Endodermal cell (in vitro differentiated cells): ENCODE results near the gene TGFBR3. TPM values are rescaled to one million over a fixed set of nuclear protein-coding genes. Genes with fewer than 3 reads are reported as not detected.

ENCODE experiments used
- DNase-seq: peaks from one replicate; pipeline ENCODE4 v3.0.0-alpha.2; 2017
- H3K27ac ChIP-seq: 2 replicates; pipeline ENCODE4 v1.5.1; 2013; ENCODE audit warnings: mild to moderate bottlenecking, low read depth, low read length, moderate library complexity
- H3K27me3 ChIP-seq: 2 replicates; pipeline ENCODE4 v1.6.1; 2013; ENCODE audit warnings: mild to moderate bottlenecking, low read length, moderate library complexity; ENCODE audit not compliant: insufficient read depth, control insufficient read depth, poor library complexity, severe bottlenecking
- H3K36me3 ChIP-seq: 2 replicates; pipeline ENCODE4 v1.7.0; 2013; ENCODE audit warnings: mild to moderate bottlenecking, low read length, moderate library complexity; ENCODE audit not compliant: control insufficient read depth, insufficient read depth
- H3K4me1 ChIP-seq: one replicate; pipeline ENCODE4 v1.7.0; 2013; ENCODE audit warnings: low read length; ENCODE audit not compliant: control insufficient read depth, insufficient read depth
- H3K4me3 ChIP-seq: 2 replicates; pipeline ENCODE4 v1.5.1; 2013; ENCODE audit warnings: mild to moderate bottlenecking, low read length, moderate library complexity
- H3K9ac ChIP-seq: 2 replicates; pipeline ENCODE4 v1.6.1; 2013; ENCODE audit warnings: mild to moderate bottlenecking, low read length, moderate library complexity; ENCODE audit not compliant: poor library complexity, severe bottlenecking; ENCODE audit errors: extremely low read depth
- H3K9me3 ChIP-seq: 2 replicates; pipeline ENCODE4 v1.6.1; 2013; ENCODE audit warnings: mild to moderate bottlenecking, low read length, moderate library complexity; ENCODE audit not compliant: control insufficient read depth
- H3K27ac Mint-ChIP-seq: 2 replicates; pipeline ENCODE4 v1.8.0; 2020; ENCODE audit warnings: mixed read lengths
- H3K27me3 Mint-ChIP-seq: 2 replicates; pipeline ENCODE4 v1.8.0; 2021; ENCODE audit warnings: mild to moderate bottlenecking, mixed read lengths; ENCODE audit not compliant: insufficient read depth
- H3K36me3 Mint-ChIP-seq: 2 replicates; pipeline ENCODE4 v1.8.0; 2020; ENCODE audit warnings: low read depth, mixed read lengths
- H3K4me1 Mint-ChIP-seq: 2 replicates; pipeline ENCODE4 v1.8.0; 2020; ENCODE audit warnings: mixed read lengths
- H3K4me3 Mint-ChIP-seq: 2 replicates; pipeline ENCODE4 v1.8.0; 2020; ENCODE audit warnings: mild to moderate bottlenecking, moderate library complexity, mixed read lengths
- H3K9me3 Mint-ChIP-seq: 2 replicates; pipeline ENCODE4 v1.8.0; 2020; ENCODE audit warnings: mild to moderate bottlenecking, mixed read lengths
- WGBS, 2 experiments: methylation state at CpG; one replicate each; pipeline versions ENCODE4 v1.1.5 to v1.1.7; 2013; ENCODE audit warnings: missing lambda C conversion rate in 2 of 2, mixed read lengths in 1 of 2; ENCODE audit not compliant: insufficient coverage in 1 of 2, insufficient read length in 1 of 2; 5-methylcytosine and 5-hydroxymethylcytosine counted together
- total RNA-seq, 2 donors: library from RNA; stranded (reverse); fragmentation: NEBNext Ultra II Directional in 1 of 2; extraction: Animal tissue kit (Norgen Biotek cat#: 25700) in 1 of 2; gene quantifications; 2 replicates in 1 of 2; 3 replicates in 1 of 2; pipeline ENCODE4 v1.2.1, GENCODE V29; 2021
- TF ChIP-seq, protein P1 (sequence below): fragments of 200-600 bp; sonication (generic); conservative IDR thresholded peaks from 2 replicates; pipeline ENCODE4 v1.5.0; 2021; ENCODE audit warnings: antibody characterized with exemption, mild to moderate bottlenecking

Gene TGFBR3
- total RNA-seq, 2 donors from 2014 or later, result 8.1 to 8.5 TPM

DNA sequence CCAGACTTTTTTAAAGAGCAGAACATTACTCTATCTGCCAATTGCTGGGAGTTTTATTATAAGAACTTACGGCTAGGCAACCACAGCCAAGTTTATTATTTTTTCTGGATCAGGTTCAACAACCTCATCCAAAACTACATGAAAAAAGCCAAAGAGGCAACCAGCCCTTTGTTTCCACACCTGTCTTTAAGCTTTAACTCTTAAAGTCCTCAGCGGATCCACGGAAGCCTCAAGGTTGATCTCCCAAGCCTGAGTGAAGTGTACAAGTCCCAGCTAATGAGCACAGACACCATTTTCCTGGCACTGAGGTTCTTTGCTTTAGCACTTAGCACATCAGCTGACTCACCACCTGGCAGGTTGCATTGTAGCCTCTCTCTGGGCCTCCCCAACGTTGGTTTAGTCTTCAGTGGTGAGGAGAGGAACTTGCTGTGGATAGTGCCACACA, 143.1 kb downstream of the TGFBR3 start:
- TF ChIP-seq, protein P1, sequence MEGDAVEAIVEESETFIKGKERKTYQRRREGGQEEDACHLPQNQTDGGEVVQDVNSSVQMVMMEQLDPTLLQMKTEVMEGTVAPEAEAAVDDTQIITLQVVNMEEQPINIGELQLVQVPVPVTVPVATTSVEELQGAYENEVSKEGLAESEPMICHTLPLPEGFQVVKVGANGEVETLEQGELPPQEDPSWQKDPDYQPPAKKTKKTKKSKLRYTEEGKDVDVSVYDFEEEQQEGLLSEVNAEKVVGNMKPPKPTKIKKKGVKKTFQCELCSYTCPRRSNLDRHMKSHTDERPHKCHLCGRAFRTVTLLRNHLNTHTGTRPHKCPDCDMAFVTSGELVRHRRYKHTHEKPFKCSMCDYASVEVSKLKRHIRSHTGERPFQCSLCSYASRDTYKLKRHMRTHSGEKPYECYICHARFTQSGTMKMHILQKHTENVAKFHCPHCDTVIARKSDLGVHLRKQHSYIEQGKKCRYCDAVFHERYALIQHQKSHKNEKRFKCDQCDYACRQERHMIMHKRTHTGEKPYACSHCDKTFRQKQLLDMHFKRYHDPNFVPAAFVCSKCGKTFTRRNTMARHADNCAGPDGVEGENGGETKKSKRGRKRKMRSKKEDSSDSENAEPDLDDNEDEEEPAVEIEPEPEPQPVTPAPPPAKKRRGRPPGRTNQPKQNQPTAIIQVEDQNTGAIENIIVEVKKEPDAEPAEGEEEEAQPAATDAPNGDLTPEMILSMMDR, result no peak
- H3K4me1 ChIP-seq, result no peaks in the 10 kb centered on the region
- H3K36me3 ChIP-seq, result no peaks in the 10 kb centered on the region
- 88 to 91% methylated on average over 4 of the region's 4 CpGs for WGBS, 2 experiments
- no peak for DNase-seq
- H3K27me3 ChIP-seq, result no peaks in the 10 kb centered on the region
- H3K27ac ChIP-seq, result no peak overlapping the region
- H3K27ac Mint-ChIP-seq, result no peak overlapping the region
- H3K9me3 Mint-ChIP-seq, result peaks cover 18% of the 10 kb centered on the region
- peaks cover 16% of the 10 kb centered on the region for H3K36me3 Mint-ChIP-seq
- peaks cover 7% of the 10 kb centered on the region for H3K4me1 Mint-ChIP-seq
- H3K4me3 Mint-ChIP-seq, result no peak overlapping the region
- H3K9ac ChIP-seq, result no peak overlapping the region
- no peak overlapping the region for H3K4me3 ChIP-seq
- H3K9me3 ChIP-seq, result peaks cover 23% of the 10 kb centered on the region
- H3K27me3 Mint-ChIP-seq, result no peaks in the 10 kb centered on the region

DNA sequence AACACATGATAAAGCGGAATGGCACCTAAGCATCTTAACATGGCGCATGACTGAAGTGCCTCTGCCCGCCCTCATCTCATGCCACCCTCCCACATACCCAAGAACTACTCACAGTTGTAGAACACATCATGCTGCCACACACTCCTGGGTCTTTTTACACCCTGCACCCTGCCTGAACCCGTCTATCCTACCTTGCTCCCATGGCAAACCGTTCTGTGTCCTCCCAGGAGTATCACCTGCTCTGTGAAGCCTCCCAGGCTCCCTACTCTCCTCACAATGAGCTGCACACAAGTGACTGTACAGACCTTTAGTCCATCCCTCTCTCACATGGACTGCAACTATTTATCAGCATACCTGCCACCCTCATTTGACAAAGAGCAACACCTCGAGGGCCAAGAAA, 144.0 kb downstream of the TGFBR3 start:
- TF ChIP-seq, protein P1, result no peak
- 88 to 94% methylated on average over 4 to 6 of the region's 6 CpGs for WGBS, 2 experiments
- H3K4me3 Mint-ChIP-seq, result no peak overlapping the region
- peaks cover 1% of the 10 kb centered on the region for H3K4me1 ChIP-seq
- no peak for DNase-seq
- peaks cover 9% of the 10 kb centered on the region for H3K9me3 Mint-ChIP-seq
- H3K4me3 ChIP-seq, result no peak overlapping the region
- H3K9ac ChIP-seq, result no peak overlapping the region
- no peak overlapping the region for H3K27ac ChIP-seq
- no peaks in the 10 kb centered on the region for H3K27me3 Mint-ChIP-seq
- H3K4me1 Mint-ChIP-seq, result peaks cover 14% of the 10 kb centered on the region
- no peak overlapping the region for H3K27ac Mint-ChIP-seq
- no peaks in the 10 kb centered on the region for H3K27me3 ChIP-seq
- H3K36me3 Mint-ChIP-seq, result peaks cover 9% of the 10 kb centered on the region
- no peaks in the 10 kb centered on the region for H3K36me3 ChIP-seq
- H3K9me3 ChIP-seq, result peaks cover 13% of the 10 kb centered on the region

DNA sequence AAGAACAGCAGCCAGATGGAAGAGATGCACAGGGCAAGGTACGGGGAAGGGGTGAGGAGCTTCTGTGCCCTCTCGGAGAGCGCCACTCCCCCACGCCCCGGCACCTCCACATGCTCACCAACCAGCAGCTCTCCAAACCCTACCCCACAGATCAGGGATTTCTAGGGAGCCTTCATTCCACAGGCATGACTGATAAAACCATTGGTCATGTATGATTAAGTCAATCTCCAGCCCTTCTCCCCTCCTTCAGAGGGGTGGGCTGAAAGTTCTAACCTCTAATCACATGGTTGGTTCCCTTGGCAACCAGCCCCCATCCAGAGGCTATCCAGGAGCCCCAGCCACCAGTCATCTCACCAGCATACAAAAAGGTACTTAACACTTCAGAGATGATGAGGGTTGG, 144.7 kb downstream of the TGFBR3 start:
- TF ChIP-seq, protein P1, result no peak
- Mint-ChIP-seq H3K9me3 (peaks cover 3% of the 10 kb centered on the region), H3K36me3 (peaks cover 4% of the 10 kb centered on the region), H3K4me3 (no peak overlapping the region), H3K27ac (no peak overlapping the region), H3K4me1 (peaks cover 20% of the 10 kb centered on the region), H3K27me3 (no peaks in the 10 kb centered on the region)
- WGBS, 2 experiments, result 87 to 88% methylated on average over 1 to 5 of the region's 5 CpGs
- Histone ChIP-seq H3K27me3 (no peaks in the 10 kb centered on the region), H3K9me3 (peaks cover 9% of the 10 kb centered on the region), H3K27ac (no peak overlapping the region), H3K4me3 (no peak overlapping the region), H3K9ac (no peak overlapping the region), H3K4me1 (peaks cover 6% of the 10 kb centered on the region), H3K36me3 (no peaks in the 10 kb centered on the region)
- no peak for DNase-seq
